A673 (cell line): ENCODE results near the gene CHST15. TPM values are rescaled to one million over a fixed set of nuclear protein-coding genes. Genes with fewer than 3 reads are reported as not detected.
"Not testable (repeated sequence)": the region's sequence is repeated elsewhere in the genome, so short reads cannot be mapped to it uniquely, and the experiment has no call there.

Experiments
- BruUV-seq: library from RNA; stranded (reverse); fragments of 400-500 nt; replicated peaks from 2 replicates; lab custom pipeline; 2021; lab: Mats Ljungman, UMichigan
- CTCF ChIA-PET: fragments of 300-600 bp; sonication (Branson Sonifier 250); formaldehyde crosslinking; loops from one replicate; lab custom pipeline; 2022; ENCODE audit warnings: antibody characterized with exemption; lab: Charles Lee
- POLR2A ChIA-PET: fragments of 300-600 bp; sonication (Branson Sonifier 250); formaldehyde crosslinking; loops from one replicate; lab custom pipeline; 2022; ENCODE audit warnings: antibody characterized with exemption; ENCODE audit not compliant: low non-redundant PET; lab: Charles Lee
- DNase-seq: peaks from one replicate; pipeline ENCODE4 v3.0.0-alpha.2; 2015; ENCODE audit warnings: low spot score
- H3K27ac ChIP-seq: fragments of 200-600 bp; sonication (generic); 2 replicates; pipeline ENCODE4 v1.5.1; 2016; ENCODE audit warnings: mixed run types, low read depth, mild to moderate bottlenecking, mixed read lengths, antibody characterized with exemption, low read length; ENCODE audit not compliant: poor library complexity, severe bottlenecking
- H3K27me3 ChIP-seq: fragments of 200-600 bp; sonication (generic); replicated peaks from 2 replicates; pipeline ENCODE4 v1.6.1; 2017; ENCODE audit warnings: mixed run types, low read depth, mild to moderate bottlenecking, mixed read lengths, antibody characterized with exemption, low read length; ENCODE audit not compliant: insufficient read depth, poor library complexity
- H3K36me3 ChIP-seq: fragments of 200-600 bp; sonication (generic); 2 replicates; pipeline ENCODE4 v1.6.1; 2016; ENCODE audit warnings: mixed run types, mild to moderate bottlenecking, mixed read lengths, antibody characterized with exemption, low read length; ENCODE audit not compliant: insufficient read depth, poor library complexity, severe bottlenecking
- H3K4me1 ChIP-seq: fragments of 200-600 bp; sonication (generic); 2 replicates; pipeline ENCODE4 v1.6.1; 2017; ENCODE audit warnings: mixed run types, mild to moderate bottlenecking, mixed read lengths, antibody characterized with exemption, low read length; ENCODE audit not compliant: insufficient read depth, poor library complexity, severe bottlenecking
- H3K4me3 ChIP-seq: fragments of 200-600 bp; sonication (generic); 2 replicates; pipeline ENCODE4 v1.5.1; 2016; ENCODE audit warnings: low read depth, mixed run types, mild to moderate bottlenecking, mixed read lengths, low read length; ENCODE audit not compliant: poor library complexity, severe bottlenecking
- H3K9me3 ChIP-seq: fragments of 200-600 bp; sonication (generic); 2 replicates; pipeline ENCODE4 v1.6.1; 2016; ENCODE audit warnings: mixed run types, low read depth, mild to moderate bottlenecking, mixed read lengths, antibody characterized with exemption, low read length; ENCODE audit not compliant: poor library complexity, severe bottlenecking
- EZH2 ChIP-seq: fragments of 200-600 bp; sonication (generic); IDR thresholded peaks from 2 replicates; pipeline ENCODE4 v1.6.1; 2017; ENCODE audit warnings: borderline replicate concordance, low read depth, mild to moderate bottlenecking, mixed read lengths, antibody characterized with exemption, low read length; ENCODE audit not compliant: poor library complexity, severe bottlenecking
- intact Hi-C: fragments of 100-400 bp; cut with micrococcal nuclease; formaldehyde crosslinking; loops from one replicate; pipeline ENCODE4 v1.10.0; 2022; ENCODE audit not compliant: unreplicated experiment
- total RNA-seq: library from RNA; stranded (reverse); gene quantifications from 2 replicates; pipeline ENCODE4 v1.2.3, GENCODE V29; 2021
- TF ChIP-seq, protein P1 (sequence below): fragments of 300-800, 200-600 bp; sonication (generic); conservative IDR thresholded peaks from 2 replicates; pipeline ENCODE4 v1.5.1; 2017; ENCODE audit warnings: low read depth, mild to moderate bottlenecking, antibody characterized with exemption, low read length, moderate library complexity, mixed read lengths

The CHST15 gene
- total RNA-seq, 1 experiment from 2014 or later: 1.7 TPM

- no TSS peak for BruUV-seq
- Histone ChIP-seq H3K4me1 (peaks cover 6% of the 10 kb centered on the region), H3K27me3 (peaks cover 69% of the 10 kb centered on the region), H3K4me3 (no peak overlapping the region), H3K9me3 (peaks cover 6% of the 10 kb centered on the region), H3K36me3 (no peaks in the 10 kb centered on the region), H3K27ac (no peak overlapping the region)
- intact Hi-C loops: no loop called here
- TF ChIP-seq, protein P1, sequence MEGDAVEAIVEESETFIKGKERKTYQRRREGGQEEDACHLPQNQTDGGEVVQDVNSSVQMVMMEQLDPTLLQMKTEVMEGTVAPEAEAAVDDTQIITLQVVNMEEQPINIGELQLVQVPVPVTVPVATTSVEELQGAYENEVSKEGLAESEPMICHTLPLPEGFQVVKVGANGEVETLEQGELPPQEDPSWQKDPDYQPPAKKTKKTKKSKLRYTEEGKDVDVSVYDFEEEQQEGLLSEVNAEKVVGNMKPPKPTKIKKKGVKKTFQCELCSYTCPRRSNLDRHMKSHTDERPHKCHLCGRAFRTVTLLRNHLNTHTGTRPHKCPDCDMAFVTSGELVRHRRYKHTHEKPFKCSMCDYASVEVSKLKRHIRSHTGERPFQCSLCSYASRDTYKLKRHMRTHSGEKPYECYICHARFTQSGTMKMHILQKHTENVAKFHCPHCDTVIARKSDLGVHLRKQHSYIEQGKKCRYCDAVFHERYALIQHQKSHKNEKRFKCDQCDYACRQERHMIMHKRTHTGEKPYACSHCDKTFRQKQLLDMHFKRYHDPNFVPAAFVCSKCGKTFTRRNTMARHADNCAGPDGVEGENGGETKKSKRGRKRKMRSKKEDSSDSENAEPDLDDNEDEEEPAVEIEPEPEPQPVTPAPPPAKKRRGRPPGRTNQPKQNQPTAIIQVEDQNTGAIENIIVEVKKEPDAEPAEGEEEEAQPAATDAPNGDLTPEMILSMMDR: no peak
- no peak for TF ChIP-seq EZH2
- CTCF ChIA-PET: no interaction called here
- DNase-seq: no peak
- POLR2A ChIA-PET: no interaction called here
These were observed 1.0 kb upstream of the CHST15 start for GRCh38 chr10:124094419-124094785.

DNA sequence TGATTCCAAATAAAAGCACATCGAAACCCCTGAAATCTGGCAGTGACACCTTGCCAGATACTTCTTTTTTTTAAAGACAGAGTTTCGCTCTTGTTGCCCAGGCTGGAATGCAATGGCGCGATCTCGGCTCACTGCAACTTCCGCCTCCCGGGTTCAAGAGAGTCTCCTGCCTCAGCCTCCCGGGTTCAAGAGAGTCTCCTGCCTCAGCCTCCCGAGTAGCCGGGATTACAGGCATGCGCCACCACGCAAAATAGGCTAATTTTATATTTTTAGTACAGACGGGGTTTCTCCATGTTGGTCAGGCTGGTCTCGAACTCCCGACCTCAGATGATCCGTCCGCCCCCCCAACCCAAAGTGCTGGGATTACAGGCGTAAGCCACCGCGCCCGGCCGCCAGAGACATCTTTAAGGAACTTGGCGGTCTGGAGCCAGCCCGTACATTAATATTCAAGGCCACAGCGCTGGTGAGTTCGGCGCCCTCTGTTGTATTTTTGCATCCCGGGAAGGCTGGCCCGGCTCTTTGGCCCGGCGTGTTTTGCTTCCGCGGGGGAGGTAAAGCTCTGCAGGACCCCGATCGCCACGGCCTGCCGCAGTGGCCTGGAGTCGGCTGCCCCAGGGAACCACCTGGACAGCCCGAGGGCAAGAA is 498 bp upstream of the CHST15 start:
- DNase-seq: peak; percentile 21
- BruUV-seq, H3K9me3 ChIP-seq, POLR2A ChIA-PET, H3K27ac ChIP-seq, H3K4me1 ChIP-seq, H3K36me3 ChIP-seq, intact Hi-C loops, CTCF ChIA-PET: not testable (repeated sequence)
- H3K27me3 ChIP-seq: peaks cover 69% of the 10 kb centered on the region
- H3K4me3 ChIP-seq: peak overlapping the region; percentile 46

- no TSS peak for BruUV-seq
- Histone ChIP-seq H3K36me3 (no peaks in the 10 kb centered on the region), H3K4me3 (peak overlapping the region; percentile 46), H3K27ac (no peak overlapping the region), H3K9me3 (peaks cover 6% of the 10 kb centered on the region), H3K27me3 (peaks cover 62% of the 10 kb centered on the region), H3K4me1 (peaks cover 6% of the 10 kb centered on the region)
- no peak for TF ChIP-seq EZH2
- TF ChIP-seq, protein P1: no peak
- peak; percentile 35 for DNase-seq
- intact Hi-C loops: no loop called here
- CTCF ChIA-PET: no interaction called here
- POLR2A ChIA-PET: no interaction called here
These were observed 1.0 kb downstream of the CHST15 start for GRCh38 chr10:124092250-124092859.
